ENCODE data around the gene SELPLG. TPM values are rescaled to one million over a fixed set of nuclear protein-coding genes. Genes with fewer than 3 reads are reported as not detected.

SELPLG gene
- polyA plus RNA-seq, 1 donor from 2014 or later = 0.62 TPM

GRCh38 chr12:108638141-108638827, 4.6 kb upstream of the SELPLG start:
- no peaks in the 10 kb centered on the region for H3K79me2 ChIP-seq (replicated peaks; ENCODE audit: insufficient read depth, low read length)

More at GRCh38 chr12:108638141-108638827, 4.6 kb upstream of the SELPLG start:
- TF ChIP-seq REST (IDR thresholded peaks at IDR 0.05; ENCODE audit: borderline replicate concordance) (no peak), TAF1 (IDR thresholded peaks at IDR 0.05; ENCODE audit: low read depth) (no peak), EP300 (conservative IDR thresholded peaks at IDR 0.05; ENCODE audit: poor library complexity, severe bottlenecking) (no peak), MXI1 (conservative IDR thresholded peaks at IDR 0.05; ENCODE audit: poor library complexity, severe bottlenecking) (no peak), SMC3 (conservative IDR thresholded peaks at IDR 0.05; ENCODE audit: poor library complexity) (no peak), CTCF (IDR thresholded peaks at IDR 0.05; ENCODE audit: poor library complexity, severe bottlenecking) (no peak), POLR2AphosphoS5 (IDR thresholded peaks at IDR 0.05) (no peak), RAD21 (conservative IDR thresholded peaks at IDR 0.05) (no peak), EZH2 (IDR thresholded peaks at IDR 0.05; ENCODE audit: borderline replicate concordance, insufficient read depth, low read length, poor library complexity, severe bottlenecking) (no peak)
- no peaks in the 10 kb centered on the region for H3K36me3 ChIP-seq (ENCODE audit: insufficient read depth, low read length)
- H3K9me2 ChIP-seq (ENCODE audit: insufficient read depth, low read length) = no peaks in the 10 kb centered on the region
- no peak overlapping the region for H2AFZ ChIP-seq (ENCODE audit: low read depth, low read length)
- H3F3A ChIP-seq (ENCODE audit: insufficient read depth, low read length, poor library complexity, severe bottlenecking) = no peaks in the 10 kb centered on the region
- no peak overlapping the region for H3K4me2 ChIP-seq (ENCODE audit: low read length)
- peak overlapping the region; percentile 13 for H3K9ac ChIP-seq (ENCODE audit: low read length)
- no peak overlapping the region for H3K27ac ChIP-seq (ENCODE audit: low read length)
- H3K9me3 ChIP-seq (ENCODE audit: low read length) = no peaks in the 10 kb centered on the region
- H3K4me3 ChIP-seq (ENCODE audit: low read length) = no peak overlapping the region
- no peaks in the 10 kb centered on the region for H3K27me3 ChIP-seq (ENCODE audit: insufficient read depth, low read depth, low read length)
- no peaks in the 10 kb centered on the region for H4K20me1 ChIP-seq (ENCODE audit: insufficient read depth)
